ENCODE data around the gene CD200. TPM values are rescaled to one million over a fixed set of nuclear protein-coding genes. Genes with fewer than 3 reads are reported as not detected.

Gene CD200
- polyA plus RNA-seq, 3 donors from 2014 or later, result 0.11 to 0.20 TPM; not detected in 1

DNA sequence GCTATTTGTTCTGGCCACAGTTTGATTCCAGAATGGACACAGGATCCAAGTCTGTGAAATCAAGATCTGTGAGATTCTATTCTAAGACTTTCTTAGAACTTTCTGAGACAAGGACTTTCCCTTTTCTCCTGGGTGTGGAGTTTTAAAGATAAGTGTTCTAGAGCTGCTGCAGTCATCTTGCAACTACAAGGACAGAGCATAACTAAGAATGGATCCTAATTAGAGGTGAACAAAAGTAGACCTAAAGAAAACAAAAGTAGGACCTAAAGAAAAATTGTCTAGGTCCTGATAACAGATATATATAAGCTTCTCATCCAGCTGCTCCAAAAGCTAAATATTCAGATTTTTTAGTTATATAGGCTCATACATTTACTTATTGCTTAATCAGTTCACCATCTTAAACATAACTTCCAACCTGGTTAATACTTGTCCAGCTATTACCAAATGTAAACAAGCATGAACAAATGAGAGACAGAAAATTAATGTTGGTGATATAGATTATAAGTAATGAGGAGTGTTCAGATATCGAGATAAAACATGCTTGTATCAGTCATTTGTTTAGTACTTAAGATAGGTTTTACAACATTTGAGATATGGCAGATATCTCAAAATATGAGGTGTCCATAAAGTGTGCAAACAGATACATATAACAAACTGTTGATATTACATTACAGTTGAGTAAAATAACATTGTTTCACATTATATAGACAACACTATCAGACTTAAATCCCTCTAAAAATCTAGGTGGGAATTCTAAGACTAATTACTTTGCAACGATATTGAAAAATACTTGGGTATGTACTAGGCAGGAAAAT lies 75.1 kb downstream of the CD200 start:
- no peak overlapping the region for H3K27ac Mint-ChIP-seq
- no peak for DNase-seq
- H3K36me3 Mint-ChIP-seq, result no peaks in the 10 kb centered on the region
- H3K9me3 Mint-ChIP-seq, result no peaks in the 10 kb centered on the region
- H3K4me1 Mint-ChIP-seq, result no peaks in the 10 kb centered on the region
- H3K4me3 Mint-ChIP-seq, result no peak overlapping the region
- peaks cover 0 to 5% (median 3%) of the 10 kb centered on the region in 3 donors for H3K27me3 Mint-ChIP-seq (ENCODE audit: low read depth in 3 of 3)

DNA sequence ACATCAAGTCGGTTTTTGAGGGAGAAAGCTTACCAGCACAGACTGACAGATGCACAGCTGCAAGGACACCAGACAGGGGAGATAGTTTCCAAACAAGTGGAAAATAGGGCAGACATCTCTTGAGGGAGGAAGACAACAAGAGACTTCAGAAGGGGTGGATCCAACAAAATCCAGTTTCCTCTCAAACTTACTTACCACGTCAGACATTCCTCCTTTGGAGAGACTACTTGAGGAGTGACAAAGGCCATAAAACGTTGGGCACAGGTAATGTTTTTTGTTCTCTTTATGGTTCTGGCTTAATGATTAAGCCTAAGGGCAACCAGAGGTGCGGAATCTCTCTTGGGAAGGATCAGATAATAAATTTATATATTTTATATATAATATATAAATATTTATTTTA lies 76.1 kb downstream of the CD200 start:
- Mint-ChIP-seq H3K27me3 (ENCODE audit: low read depth in 3 of 3) (peaks cover 0 to 5% (median 5%) of the 10 kb centered on the region in 3 donors), H3K4me1 (no peaks in the 10 kb centered on the region), H3K36me3 (no peaks in the 10 kb centered on the region), H3K4me3 (no peak overlapping the region), H3K27ac (no peak overlapping the region), H3K9me3 (no peaks in the 10 kb centered on the region)
- DNase-seq, result no peak

DNA sequence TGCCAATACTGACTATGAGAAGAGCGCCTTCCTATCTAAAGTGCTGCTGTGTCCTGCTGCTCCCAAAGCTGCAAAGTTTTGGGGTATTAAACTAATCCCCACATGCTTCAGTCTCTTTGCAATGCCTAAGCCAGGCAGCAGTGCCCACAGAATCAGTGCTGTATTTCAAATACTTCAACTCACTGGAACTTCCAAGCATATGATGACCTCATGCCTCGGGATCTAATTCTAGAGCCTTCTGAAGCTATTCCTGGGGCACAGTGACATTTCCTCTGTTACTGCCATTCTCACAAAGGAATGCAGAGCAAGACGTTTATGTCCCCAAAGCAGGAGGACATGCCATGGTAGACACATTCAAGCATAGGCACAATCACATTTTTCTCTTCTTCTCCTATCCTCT lies 78.5 kb downstream of the CD200 start:
- H3K9me3 Mint-ChIP-seq, result no peaks in the 10 kb centered on the region
- no peak overlapping the region for H3K27ac Mint-ChIP-seq
- no peaks in the 10 kb centered on the region for H3K4me1 Mint-ChIP-seq

More for the DNA sequence above, 78.5 kb downstream of the CD200 start:
- H3K4me3 Mint-ChIP-seq, result no peak overlapping the region
- peaks cover 0 to 5% (median 5%) of the 10 kb centered on the region in 3 donors for H3K27me3 Mint-ChIP-seq (ENCODE audit: low read depth in 3 of 3)
- DNase-seq, result no peak
- H3K36me3 Mint-ChIP-seq, result no peaks in the 10 kb centered on the region

Other genes with a start within 250 kb of the CD200 start
- gene C3orf52, start 246.8 kb upstream of the CD200 start, polyA plus RNA-seq, result under 1 TPM in 1 of 3 donors, not detected in 2; 0.29 TPM
- 1 to 10 TPM in 2 of 3 donors, under 1 TPM in 1; 0.64 to 3.6 (median 1.5) TPM for gene GCSAM, start 199.9 kb upstream of the CD200 start, polyA plus RNA-seq
- gene SLC9C1, start 38.9 kb upstream of the CD200 start, polyA plus RNA-seq, result not detected
- gene BTLA, start 166.3 kb downstream of the CD200 start, polyA plus RNA-seq, result 1 to 10 TPM in 1 of 3 donors, not detected in 2; 1.1 TPM
- 100 to 1,000 TPM in 1 of 3 donors, 10 to 100 TPM in 2; 53.9 to 120 (median 62.8) TPM for gene ATG3, start 228.8 kb downstream of the CD200 start, polyA plus RNA-seq
- gene SLC35A5, start 228.9 kb downstream of the CD200 start, polyA plus RNA-seq, result 10 to 100 TPM in 2 of 3 donors, 1 to 10 TPM in 1; 7.6 to 20.1 (median 16.7) TPM

All from immature natural killer cell (primary cell).